Activated T-cell treated with anti-CD3 and anti-CD28 coated beads for 1 hour (primary cell): ENCODE results near the gene GUCY1A2.
"Not testable (repeated sequence)": the region's sequence is repeated elsewhere in the genome, so short reads cannot be mapped to it uniquely, and the experiment has no call there.

Experiments
- DNase-seq: peaks from one replicate; pipeline ENCODE4 v3.0.0-alpha.2; 2020; ENCODE audit warnings: low read depth

GUCY1A2 gene

DNA sequence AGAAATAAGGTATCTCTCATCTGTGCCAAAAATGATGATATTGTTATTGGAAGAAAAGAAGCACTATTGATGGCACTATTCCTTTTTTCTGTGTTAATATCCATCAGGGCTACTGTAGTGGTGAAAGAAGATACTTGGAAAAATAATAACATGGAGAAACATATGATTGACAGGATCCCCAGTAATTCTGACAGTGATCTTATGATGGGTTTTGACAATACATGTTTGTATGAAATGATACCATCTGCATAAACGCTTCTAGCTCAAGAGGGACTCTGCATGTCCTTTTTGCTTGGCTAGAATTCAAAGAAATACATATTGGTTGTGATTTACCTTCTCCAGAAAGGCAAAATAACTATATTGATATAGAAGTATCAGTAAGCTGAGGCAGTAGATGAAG lies 178.1 kb downstream of the GUCY1A2 start:
- no peak for DNase-seq

- DNase-seq = no peak
These were observed 183.7 kb downstream of the GUCY1A2 start for GRCh38 chr11:106834567-106834966.

GRCh38 chr11:106828976-106829375 lies 189.3 kb downstream of the GUCY1A2 start:
- DNase-seq = no peak

DNA sequence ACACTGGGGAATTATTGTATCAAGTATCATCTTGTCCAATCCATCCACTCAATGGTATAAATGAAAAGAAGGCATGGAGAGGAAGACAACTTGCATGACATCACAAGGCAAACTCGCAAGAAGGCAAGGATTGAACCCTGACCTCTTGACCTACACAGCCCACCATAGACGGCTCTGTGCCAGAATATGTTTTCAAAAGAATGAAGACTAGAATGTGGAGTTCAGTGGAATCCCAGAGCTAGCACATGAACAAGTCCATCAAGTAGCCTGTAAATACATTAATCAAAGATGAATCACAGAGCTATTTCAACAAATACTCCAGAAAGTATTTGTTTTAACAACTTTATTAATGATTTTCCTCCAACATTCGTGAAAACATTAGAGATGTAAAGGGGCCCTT lies 189.7 kb downstream of the GUCY1A2 start:
- DNase-seq = no peak

GRCh38 chr11:106827687-106828086 lies 190.6 kb downstream of the GUCY1A2 start:
- DNase-seq = no peak

GRCh38 chr11:106826558-106826957 lies 191.7 kb downstream of the GUCY1A2 start:
- DNase-seq = not testable (repeated sequence)

DNA sequence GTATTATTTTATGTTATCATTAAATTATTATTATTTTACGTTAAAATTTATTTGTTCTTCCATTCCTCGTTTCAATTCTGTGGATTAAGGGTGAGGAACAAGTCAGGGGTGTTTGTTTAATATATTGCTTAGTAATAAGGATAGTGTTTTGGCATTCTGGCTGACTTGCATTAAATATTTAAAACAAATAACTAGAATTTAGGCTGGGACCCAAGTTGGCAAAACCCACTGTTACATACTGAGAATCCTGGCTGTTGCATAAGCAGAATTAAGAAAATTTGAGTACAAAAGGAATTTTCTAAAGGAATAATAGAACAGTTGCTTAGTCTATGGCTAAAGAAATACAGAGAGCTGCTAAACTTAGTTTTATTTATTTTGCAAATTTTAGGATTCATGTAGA lies 196.4 kb downstream of the GUCY1A2 start:
- DNase-seq = no peak

DNA sequence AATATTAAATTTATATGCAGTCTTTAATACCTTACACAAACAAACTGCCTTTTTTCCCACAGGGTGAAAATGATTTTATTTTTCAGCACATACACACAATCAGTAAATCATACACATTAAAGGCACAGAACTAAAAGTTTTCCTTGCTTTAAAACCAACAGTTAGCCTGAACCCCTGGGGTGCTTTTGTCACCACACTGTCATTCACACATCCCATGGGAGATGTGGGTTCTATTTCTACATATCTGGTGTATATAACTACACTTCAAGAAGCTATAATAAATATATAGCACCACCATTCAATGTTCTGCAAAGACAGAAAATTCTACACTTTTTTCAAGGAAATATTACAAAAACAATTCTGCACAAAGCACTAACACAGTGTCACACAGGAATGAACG lies 197.0 kb downstream of the GUCY1A2 start:
- DNase-seq = no peak

DNA sequence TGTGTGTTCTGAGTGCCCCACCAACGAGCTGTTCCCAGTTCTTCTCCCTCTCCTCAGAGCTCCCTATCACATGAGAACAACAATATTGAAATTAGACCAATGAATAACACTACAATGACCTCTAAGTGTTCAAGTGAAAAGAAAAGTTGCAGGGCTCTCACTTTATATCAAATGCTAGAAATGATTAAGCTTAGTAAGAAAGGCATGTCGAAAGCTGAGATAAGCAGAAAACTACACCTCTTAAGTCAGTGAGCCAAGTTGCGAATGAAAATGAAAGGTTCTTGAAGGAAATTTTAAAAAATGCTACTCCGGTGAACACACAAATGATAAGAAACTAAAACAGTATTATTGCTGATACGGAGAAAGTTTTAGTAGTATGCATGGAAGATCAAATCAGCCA lies 199.8 kb downstream of the GUCY1A2 start:
- no peak for DNase-seq

DNA sequence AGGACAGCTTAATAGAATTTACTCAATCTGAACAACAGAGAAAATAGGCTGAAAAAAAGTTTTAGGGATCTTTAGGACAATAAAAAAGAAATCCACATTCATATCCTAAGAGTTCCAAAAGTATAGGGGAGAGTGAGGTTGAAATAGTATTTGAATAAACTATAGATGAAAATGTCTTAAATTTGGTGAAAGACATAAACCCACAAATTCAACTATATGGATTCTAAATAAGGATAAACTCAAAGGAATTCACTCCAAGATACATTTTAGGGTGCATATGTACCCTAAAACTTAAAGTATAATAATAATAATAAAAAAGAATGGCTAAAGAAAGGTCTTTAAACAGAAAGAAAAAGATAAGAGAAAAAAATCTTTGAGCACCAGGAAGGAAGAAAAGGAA lies 203.1 kb downstream of the GUCY1A2 start:
- DNase-seq = no peak

DNA sequence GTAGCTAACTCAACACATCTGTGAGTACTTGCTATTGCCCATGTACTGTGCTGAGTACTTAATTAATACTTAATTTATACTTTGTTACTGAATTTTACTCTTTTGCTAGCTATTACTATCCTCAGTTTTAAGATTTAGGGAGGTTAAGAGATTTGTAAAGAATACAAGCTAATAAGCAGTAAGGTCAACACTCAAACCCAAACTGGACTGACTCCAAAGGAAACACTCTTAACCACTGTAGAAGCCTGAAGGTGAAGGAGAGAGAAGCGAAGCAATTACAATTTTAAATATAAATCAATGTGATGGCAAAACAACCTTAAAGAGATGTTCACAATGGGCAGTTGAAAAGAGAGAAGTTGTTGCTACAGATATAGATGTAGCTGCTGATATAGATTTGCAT lies 204.5 kb downstream of the GUCY1A2 start:
- no peak for DNase-seq

DNA sequence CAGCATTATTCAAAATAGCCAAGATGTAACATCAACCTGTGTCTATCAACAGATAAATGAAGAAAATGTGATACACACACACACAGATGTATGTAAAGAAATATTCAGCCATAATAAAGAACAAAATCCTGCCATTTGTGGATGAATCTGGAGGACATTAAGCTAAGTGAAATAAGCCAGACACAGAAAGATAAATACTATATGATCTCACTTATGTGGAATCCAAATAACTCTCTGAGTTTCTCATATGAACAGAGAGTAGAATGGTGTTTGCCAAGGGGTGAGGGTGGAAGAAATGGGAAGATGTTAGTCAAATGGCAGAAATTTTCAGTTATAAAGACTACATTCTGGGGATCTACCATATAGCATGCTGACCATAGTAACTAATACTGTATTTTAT lies 224.2 kb downstream of the GUCY1A2 start:
- no peak for DNase-seq

GRCh38 chr11:106789406-106789805 lies 228.9 kb downstream of the GUCY1A2 start:
- DNase-seq = no peak

- no peak for DNase-seq
These were observed 230.8 kb downstream of the GUCY1A2 start for GRCh38 chr11:106787454-106787853.

DNA sequence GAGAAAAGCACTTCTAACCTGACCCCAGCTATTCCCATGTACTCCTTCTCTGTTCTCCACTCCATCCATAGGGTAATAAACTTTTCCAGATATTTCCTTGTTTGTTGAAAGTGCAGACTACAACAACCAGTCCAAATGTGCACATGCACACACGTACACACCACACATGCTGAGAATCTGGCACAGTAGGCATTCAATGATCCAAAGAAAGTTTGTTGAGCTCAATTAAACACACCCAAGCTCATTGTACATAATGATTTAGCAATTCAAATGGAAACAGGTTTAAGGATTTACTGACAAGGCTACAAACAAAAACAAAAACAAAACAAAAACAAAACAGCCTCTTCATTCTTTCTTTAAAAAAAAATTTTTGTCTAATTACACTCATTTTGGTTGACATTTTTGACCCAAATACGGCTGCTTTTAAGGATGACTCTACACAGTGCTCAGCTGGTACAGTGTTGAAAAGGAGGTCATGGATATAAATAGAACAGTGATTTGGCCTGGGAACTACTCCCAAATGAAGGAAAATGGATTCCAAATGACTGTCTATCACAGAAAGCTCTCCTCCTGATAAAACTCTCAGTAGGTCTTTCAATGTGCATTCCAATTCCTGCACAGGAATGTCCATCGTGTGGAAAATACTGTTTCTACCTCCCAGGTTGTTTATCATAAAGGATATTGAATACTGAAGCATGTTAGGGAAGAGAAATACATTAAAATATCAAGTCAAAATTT lies 232.2 kb downstream of the GUCY1A2 start:
- DNase-seq = no peak

- DNase-seq = not testable (repeated sequence)
These were observed 241.0 kb downstream of the GUCY1A2 start for GRCh38 chr11:106777302-106777701.

DNA sequence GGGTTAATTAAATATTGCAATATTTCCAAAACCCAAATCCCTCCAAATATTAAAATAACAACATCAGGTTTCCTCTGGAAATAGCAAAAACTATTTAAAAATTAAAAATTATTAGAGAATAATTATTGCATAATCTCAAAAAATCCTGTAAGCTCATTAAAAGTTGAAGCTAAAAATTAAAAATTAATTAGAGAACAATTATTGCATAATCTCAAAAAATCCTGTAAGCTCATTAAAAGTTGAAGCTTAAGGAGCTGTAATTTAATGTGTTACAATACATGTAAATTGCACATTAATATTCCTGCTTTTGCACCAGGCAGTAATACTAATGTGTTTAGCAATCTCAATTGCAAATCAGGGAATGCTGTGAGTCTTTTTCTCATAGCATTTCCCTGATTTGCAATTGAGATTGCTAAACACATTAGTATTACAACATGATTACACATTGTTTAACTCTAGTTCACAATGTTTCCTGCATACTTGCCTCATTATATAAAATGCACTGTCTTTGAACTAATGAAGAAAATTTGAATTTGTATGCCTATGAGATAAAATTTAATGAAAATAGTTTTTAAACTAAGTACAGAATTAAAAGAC lies 247.7 kb downstream of the GUCY1A2 start:
- DNase-seq = no peak

GRCh38 chr11:106765469-106766258 lies 252.6 kb downstream of the GUCY1A2 start:
- no peak for DNase-seq

- no peak for DNase-seq
These were observed 254.8 kb downstream of the GUCY1A2 start for GRCh38 chr11:106763501-106763900.

- no peak for DNase-seq
These were observed 256.5 kb downstream of the GUCY1A2 start for GRCh38 chr11:106761745-106762144.

GRCh38 chr11:106761240-106761639 lies 257.0 kb downstream of the GUCY1A2 start:
- no peak for DNase-seq

- DNase-seq = no peak
These were observed 270.2 kb downstream of the GUCY1A2 start for GRCh38 chr11:106748059-106748458.

- no peak for DNase-seq
These were observed 272.3 kb downstream of the GUCY1A2 start for GRCh38 chr11:106745941-106746340.
